ENCODE results near the gene GFOD1. TPM values are rescaled to one million over a fixed set of nuclear protein-coding genes. Genes with fewer than 3 reads are reported as not detected.
A peak's percentile ranks its signal among the peaks of the same experiment; 100 is the strongest.

Gene GFOD1
- 4.1 TPM for polyA plus RNA-seq (2012; ENCODE audit: insufficient read depth, insufficient read length)

DNA sequence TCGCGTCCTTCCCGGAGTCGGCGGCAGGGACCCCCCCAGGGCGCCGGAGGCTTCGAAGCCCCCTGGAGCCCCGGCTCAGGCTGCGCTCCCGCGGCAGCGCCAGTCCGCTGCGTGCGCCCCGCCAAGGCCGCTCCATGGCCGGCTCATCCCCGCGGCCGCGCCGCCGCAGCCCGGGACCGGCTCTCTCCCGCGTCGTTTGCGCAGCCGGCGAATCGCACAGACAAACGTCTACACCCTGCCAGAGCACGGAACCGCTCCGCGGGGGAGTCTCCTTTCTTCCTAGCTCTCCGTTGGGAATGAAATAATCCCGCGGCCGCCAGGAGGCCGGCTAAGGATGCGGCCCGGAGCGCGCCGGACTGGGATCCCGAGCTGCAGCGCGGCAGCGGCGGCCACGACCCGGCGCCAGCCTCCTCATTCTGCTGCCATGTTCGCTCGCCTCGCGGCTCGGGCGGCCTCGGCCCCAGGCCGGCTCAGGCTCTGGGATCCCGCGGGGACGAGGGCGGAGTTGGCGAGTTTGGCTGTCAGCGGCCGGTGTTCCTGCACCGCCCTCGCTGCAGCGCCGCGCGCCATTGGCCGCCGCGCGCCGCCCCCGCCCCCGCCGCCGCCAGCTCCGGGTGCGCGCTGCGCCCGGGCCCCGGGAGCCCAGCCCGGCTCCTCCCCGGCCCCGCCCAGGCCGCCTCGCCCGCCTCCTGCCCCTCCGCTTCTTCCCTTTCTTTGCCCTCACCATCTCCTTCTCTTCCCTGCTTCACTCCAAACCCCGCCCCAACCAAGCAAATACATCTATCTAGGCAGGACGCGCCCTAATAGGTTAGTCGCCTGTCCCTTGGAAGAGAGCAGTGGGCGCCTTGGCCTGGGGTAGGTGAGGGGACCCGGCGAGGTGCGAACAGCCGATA is at the start of gene GFOD1:
GFOD1 (minus strand) TSS at position 479 of the 893 bp plus-strand sequence. CDS start 710 bp downstream, outside the sequence.
- peak within 1 kb of the TSS; percentile 81 for H3K4me3 ChIP-seq (ENCODE audit: low read length)
- peak; percentile 62 for DNase-seq (ENCODE audit: low read depth, low spot score)

- H3K4me3 ChIP-seq (ENCODE audit: low read length), result no peak overlapping the region
- DNase-seq (ENCODE audit: low read depth, low spot score), result no peak
Measured at GRCh38 chr6:13536796-13537526, 49.6 kb upstream of the GFOD1 start.

DNA sequence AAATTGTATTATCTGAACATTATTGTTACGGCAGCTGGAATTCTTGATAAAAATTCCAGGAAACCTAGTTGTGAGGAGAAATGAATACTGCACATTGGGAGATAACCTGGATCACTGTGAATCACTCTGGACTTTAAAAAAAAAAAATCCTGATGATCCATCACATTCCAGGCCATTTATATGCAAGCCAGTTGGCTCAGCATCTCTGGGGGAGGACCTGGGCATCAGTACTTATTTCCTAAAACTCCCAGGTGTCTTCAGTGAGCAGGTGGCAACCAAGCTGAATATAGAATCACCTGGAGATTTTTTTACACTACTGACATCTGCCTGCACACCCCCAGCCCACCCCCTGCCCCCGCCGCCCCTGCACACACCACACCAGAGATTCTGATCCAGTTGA is 47.9 kb upstream of the GFOD1 start:
- DNase-seq (ENCODE audit: low read depth, low spot score), result no peak
- H3K4me3 ChIP-seq (ENCODE audit: low read length), result no peak overlapping the region

- no peak for DNase-seq (ENCODE audit: low read depth, low spot score)
- no peak overlapping the region for H3K4me3 ChIP-seq (ENCODE audit: low read length)
Measured at GRCh38 chr6:13534536-13534935, 47.1 kb upstream of the GFOD1 start.

DNA sequence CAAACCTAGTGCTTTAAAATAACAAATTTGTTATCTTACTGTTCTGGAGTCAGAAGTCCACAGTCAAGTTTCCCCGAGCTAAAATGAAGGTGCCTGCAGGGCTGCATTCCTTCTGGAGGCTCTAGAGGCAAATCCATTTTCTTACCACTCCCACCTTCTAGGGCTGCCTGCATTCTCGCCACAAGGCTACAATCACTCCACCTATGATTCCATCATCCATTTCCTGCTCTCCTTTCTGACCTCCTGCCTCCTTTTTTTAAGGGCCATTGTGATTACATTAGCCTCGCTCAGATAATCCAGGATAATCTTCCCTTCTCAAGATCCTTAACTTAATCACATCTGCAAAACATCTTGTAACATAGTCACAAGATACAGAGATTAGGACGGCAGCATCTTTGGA is 44.6 kb upstream of the GFOD1 start:
- no peak for DNase-seq (ENCODE audit: low read depth, low spot score)
- no peak overlapping the region for H3K4me3 ChIP-seq (ENCODE audit: low read length)

DNA sequence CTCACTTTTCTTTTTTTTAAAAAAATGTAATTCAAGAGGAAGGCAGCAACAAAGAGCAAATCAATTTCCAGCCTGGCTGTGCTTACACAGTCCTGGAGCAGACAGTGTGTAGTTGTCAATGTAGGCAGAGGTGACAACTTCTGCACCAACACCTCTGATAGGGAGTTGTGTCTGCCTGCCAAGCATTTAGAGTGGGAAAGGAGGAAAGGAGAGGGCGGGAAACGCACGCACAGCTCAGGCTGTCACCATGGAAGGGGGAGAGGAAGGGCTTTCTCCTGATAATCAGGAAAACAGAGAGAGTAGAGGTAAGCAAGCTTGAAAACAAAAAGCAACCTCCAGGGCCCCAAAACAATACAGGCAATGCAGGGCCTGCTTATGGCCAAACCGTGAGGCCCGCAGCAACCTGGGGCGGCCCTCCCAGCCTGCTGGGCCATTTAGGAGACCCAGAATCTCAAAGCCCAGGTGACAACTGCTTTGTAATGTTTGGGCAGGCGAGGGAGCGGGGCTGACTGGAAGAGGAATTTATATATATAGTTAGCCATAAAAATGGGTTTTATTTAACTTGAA is 41.5 kb upstream of the GFOD1 start:
- no peak overlapping the region for H3K4me3 ChIP-seq (ENCODE audit: low read length)
- no peak for DNase-seq (ENCODE audit: low read depth, low spot score)

DNA sequence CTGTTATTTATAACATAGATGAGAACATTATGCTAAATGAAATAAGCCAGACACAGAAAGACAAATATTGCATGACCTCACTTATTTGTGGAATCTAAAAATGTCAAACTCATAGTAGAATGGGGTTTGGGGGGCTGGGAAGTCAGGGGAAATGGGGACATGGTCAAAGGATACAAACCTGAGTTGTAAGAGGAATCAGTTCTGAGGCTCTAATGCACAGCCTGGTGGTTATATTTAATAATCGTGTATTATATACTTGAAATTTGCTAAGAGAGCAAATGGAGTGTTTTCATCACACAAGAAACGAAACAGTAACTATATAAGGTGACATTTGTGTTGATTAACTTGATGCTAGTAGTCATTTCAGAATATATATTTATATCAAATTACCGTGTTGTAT is 40.8 kb upstream of the GFOD1 start:
- no peak overlapping the region for H3K4me3 ChIP-seq (ENCODE audit: low read length)
- DNase-seq (ENCODE audit: low read depth, low spot score), result no peak

DNA sequence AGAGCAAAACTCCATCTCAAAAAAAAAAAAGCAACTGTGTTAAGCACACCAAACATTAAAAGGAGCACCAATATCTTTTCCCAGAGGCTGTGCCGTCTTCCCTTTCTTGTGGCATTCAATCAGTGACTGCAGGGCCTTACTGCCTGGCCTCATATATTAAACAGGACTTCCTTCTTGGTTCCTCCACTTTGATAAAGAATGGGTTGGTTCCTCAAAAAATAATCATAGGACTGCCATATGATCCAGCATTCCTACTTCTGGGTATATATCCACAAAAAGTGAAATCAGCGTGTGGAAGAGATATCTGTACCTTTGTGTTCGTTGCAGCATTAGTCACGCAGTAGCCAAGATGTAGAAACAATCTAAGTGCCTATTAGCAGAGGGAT is 40.3 kb upstream of the GFOD1 start:
- no peak for DNase-seq (ENCODE audit: low read depth, low spot score)

GRCh38 chr6:13526727-13527670 is 39.6 kb upstream of the GFOD1 start:
- peak overlapping the region; percentile 15; the same call in 1 of the 2 replicates for H3K4me3 ChIP-seq (ENCODE audit: low read length)
- DNase-seq (ENCODE audit: low read depth, low spot score), result peak; percentile 95

More for the DNA sequence above, 40.3 kb upstream of the GFOD1 start:
- no peak overlapping the region for H3K4me3 ChIP-seq (ENCODE audit: low read length)

- DNase-seq (ENCODE audit: low read depth, low spot score), result no peak
- 0 out of 2 replicates have a peak overlapping the region, but pooled peaks have one; percentile 1 for H3K4me3 ChIP-seq (ENCODE audit: low read length)
Measured at GRCh38 chr6:13526357-13526726, 38.9 kb upstream of the GFOD1 start.

- H3K4me3 ChIP-seq (ENCODE audit: low read length), result no peak overlapping the region
- DNase-seq (ENCODE audit: low read depth, low spot score), result no peak
Measured at GRCh38 chr6:13524801-13525508, 37.6 kb upstream of the GFOD1 start.

- DNase-seq (ENCODE audit: low read depth, low spot score), result no peak
- H3K4me3 ChIP-seq (ENCODE audit: low read length), result no peak overlapping the region
Measured at GRCh38 chr6:13523826-13524622, 36.6 kb upstream of the GFOD1 start.

GRCh38 chr6:13522656-13523055 is 35.3 kb upstream of the GFOD1 start:
- no peak for DNase-seq (ENCODE audit: low read depth, low spot score)

DNA sequence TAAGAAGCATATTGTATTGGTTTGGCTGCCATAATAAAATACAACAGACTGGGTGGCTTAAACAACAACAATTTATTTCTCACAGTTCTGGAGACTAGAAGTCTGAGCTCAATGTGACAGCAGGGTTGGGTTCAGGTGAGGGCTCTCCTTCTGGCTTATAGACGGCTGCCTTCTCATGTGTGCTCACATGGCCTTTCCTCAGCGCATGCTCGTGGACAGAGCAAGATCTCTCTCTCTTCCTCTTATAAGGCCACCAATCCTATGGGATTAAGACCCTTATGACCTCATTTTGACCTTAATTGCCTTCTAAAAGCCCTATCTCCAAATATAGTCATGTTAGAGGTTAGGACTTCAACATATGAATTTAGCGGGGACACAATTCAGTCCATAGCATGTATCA is 32.4 kb upstream of the GFOD1 start:
- no peak for DNase-seq (ENCODE audit: low read depth, low spot score)
- H3K4me3 ChIP-seq (ENCODE audit: low read length), result no peak overlapping the region

More at GRCh38 chr6:13522656-13523055, 35.3 kb upstream of the GFOD1 start:
- H3K4me3 ChIP-seq (ENCODE audit: low read length), result no peak overlapping the region

GRCh38 chr6:13517116-13517515 is 29.7 kb upstream of the GFOD1 start:
- no peak for DNase-seq (ENCODE audit: low read depth, low spot score)
- no peak overlapping the region for H3K4me3 ChIP-seq (ENCODE audit: low read length)

GRCh38 chr6:13515912-13516311 is 28.5 kb upstream of the GFOD1 start:
- H3K4me3 ChIP-seq (ENCODE audit: low read length), result no peak overlapping the region
- DNase-seq (ENCODE audit: low read depth, low spot score), result no peak
